Stimulated activated CD8-positive, alpha-beta memory T cell treated with anti-CD3 and anti-CD28 coated beads, Interleukin-15, amount 100 ng/mL, for 4 hours (primary cell): ENCODE measurements around the gene MACROD1.

ENCODE experiments used
- DNase-seq, 2 donors: peaks; one replicate each; pipeline ENCODE4 v3.0.0-alpha.2; 2020; ENCODE audit warnings: low read depth in 2 of 2

The MACROD1 gene

DNA sequence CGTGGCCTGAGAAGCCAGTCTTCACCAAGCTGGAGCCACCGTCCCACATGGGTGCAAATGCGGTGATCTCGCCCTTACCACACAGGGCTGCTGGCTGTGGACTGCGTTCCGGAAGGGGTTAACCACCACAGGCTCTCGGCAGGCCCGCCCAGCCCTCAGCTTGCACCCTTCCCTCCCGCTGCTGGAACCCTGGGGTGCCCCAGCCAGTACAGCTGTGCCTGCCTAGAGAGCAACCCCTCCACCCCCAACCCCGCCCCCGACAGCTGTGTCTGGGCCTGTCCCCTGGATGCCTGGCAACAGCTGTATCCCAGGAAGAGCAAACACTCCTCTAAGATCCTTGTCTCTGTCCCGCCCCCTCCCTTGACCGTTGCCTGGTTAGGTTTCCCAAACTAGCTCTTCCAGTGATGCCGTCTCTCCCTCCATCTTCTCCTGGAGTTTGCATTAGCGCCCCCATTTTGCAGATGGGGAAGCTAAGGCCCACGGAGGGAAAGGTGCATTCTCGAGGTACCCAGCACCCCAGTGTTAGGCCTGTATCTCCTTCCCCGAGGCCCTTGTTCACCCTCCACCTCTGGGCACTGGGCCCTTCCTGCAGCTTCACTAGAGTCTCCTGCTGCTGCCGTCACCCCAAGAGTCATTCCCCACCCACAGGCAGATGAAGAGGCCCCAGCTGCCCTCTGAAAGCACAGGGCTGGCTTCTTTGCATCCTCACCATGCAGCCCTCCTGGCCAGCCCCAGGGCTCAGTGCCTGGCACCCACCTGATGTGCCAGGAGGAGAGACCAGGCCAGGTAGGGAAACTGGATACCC is 204.1 kb downstream of the MACROD1 start:
- no peak for DNase-seq

GRCh38 chr11:63958008-63958407 is 207.9 kb downstream of the MACROD1 start:
- no peak for DNase-seq

DNA sequence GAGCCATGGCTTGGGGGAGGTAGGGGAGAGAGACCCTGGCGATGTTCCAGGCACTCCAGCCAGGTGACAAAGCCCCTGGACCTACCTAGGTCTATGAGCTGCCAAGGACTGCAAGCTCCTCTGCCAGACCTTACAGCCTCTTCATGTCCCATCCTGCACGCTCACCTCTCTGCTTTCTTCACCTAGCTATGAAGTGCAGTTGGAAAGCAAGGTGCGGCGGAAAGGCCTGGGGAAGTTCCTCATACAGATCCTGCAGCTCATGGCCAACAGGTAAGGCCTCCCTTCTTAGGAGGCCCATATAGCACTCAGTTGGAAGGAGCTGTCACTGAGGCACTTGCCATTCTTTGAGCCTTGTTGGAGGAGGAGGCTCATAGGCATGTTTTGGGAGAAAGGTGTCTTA is 213.3 kb downstream of the MACROD1 start:
- no peak for DNase-seq

DNA sequence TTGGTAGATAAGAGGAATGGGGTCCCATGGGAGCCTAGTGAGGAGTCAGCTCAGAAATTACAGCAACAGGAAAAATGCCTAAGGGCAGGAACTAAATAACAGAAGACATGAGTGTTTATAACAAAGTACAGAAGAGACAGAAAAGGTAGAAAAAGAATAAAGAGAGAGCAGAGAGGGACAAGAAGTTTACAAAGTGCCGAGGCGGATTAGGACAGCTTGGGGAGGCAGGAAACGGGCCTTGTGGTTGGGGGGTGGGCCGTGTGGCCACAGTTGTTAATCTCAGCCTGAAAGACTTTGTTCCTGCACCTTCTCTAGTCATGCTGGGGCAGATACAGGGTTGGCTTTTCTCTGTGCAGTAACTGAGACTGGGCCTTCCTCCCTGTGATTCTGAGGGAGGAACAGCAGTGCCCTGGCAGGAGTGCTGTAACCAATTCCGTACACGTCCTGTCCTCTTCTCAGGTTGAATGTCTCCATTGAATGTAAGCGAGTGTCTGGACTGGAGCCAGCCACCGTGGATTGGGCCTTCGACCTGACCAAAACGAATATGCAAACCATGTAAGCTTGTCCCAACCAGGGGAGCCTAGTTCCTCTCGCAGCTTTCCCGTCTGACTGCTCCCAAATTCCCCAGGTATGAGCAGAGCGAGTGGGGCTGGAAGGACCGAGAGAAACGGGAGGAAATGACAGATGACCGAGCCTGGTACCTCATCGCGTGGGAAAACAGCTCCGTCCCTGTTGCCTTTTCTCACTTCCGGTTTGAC is 214.0 kb downstream of the MACROD1 start:
- DNase-seq = peak in 1 of 2 donors; percentile 13
